ENCODE results near the gene ZACN.
A peak's percentile ranks its signal among the peaks of the same experiment; 100 is the strongest.

Gene ZACN

GRCh38 chr17:76051561-76051960 lies 27.4 kb upstream of the ZACN start:
- no peak for TF ChIP-seq RAD21 (IDR thresholded peaks at IDR 0.05; ENCODE audit: low read depth)
- no peak for TF ChIP-seq TEAD4 (IDR thresholded peaks at IDR 0.05)
- no peak for TF ChIP-seq ZBTB7A (IDR thresholded peaks at IDR 0.05; ENCODE audit: low read depth)
- TF ChIP-seq FOXM1 (IDR thresholded peaks at IDR 0.05; ENCODE audit: borderline replicate concordance, low read depth), result no peak
- no peak for TF ChIP-seq CREB1 (IDR thresholded peaks at IDR 0.05; ENCODE audit: low read depth)
- TF ChIP-seq TCF12 (IDR thresholded peaks at IDR 0.05; ENCODE audit: low read depth), result no peak
- TF ChIP-seq USF1 (IDR thresholded peaks at IDR 0.05), result no peak
- TF ChIP-seq REST (IDR thresholded peaks at IDR 0.05; ENCODE audit: low read depth), result no peak
- no peak for TF ChIP-seq YY1 (IDR thresholded peaks at IDR 0.05; ENCODE audit: low read depth)
- TF ChIP-seq MAX (IDR thresholded peaks at IDR 0.05), result no peak
- TF ChIP-seq NFIC (IDR thresholded peaks at IDR 0.05), result no peak
- TF ChIP-seq CEBPB (IDR thresholded peaks at IDR 0.05), result no peak
- no peak for TF ChIP-seq TAF1 (IDR thresholded peaks at IDR 0.05; ENCODE audit: low read depth)

GRCh38 chr17:76053246-76054111 lies 25.5 kb upstream of the ZACN start:
- TF ChIP-seq CREB1 (IDR thresholded peaks at IDR 0.05; ENCODE audit: low read depth) (no peak), EP300 (IDR thresholded peaks at IDR 0.05; ENCODE audit: borderline replicate concordance) (no peak), NFIC (IDR thresholded peaks at IDR 0.05) (no peak), ZBTB7A (IDR thresholded peaks at IDR 0.05; ENCODE audit: low read depth) (no peak), FOXM1 (IDR thresholded peaks at IDR 0.05; ENCODE audit: borderline replicate concordance, low read depth) (no peak), USF1 (IDR thresholded peaks at IDR 0.05) (no peak), TCF12 (IDR thresholded peaks at IDR 0.05; ENCODE audit: low read depth) (no peak), MAX (IDR thresholded peaks at IDR 0.05) (no peak), RAD21 (IDR thresholded peaks at IDR 0.05; ENCODE audit: low read depth) (no peak)

GRCh38 chr17:76054112-76054476 lies 24.9 kb upstream of the ZACN start:
- TF ChIP-seq MAX (IDR thresholded peaks at IDR 0.05), result 0 out of 2 replicates have a peak, but pooled peaks have one; percentile 20
- peak; percentile 56 for TF ChIP-seq TEAD4 (IDR thresholded peaks at IDR 0.05)
- no peak for TF ChIP-seq CEBPB (IDR thresholded peaks at IDR 0.05)
- no peak for TF ChIP-seq YY1 (IDR thresholded peaks at IDR 0.05; ENCODE audit: low read depth)
- no peak for TF ChIP-seq TAF1 (IDR thresholded peaks at IDR 0.05; ENCODE audit: low read depth)
- no peak for TF ChIP-seq NFIC (IDR thresholded peaks at IDR 0.05)
- TF ChIP-seq CREB1 (IDR thresholded peaks at IDR 0.05; ENCODE audit: low read depth), result no peak
- TF ChIP-seq EP300 (IDR thresholded peaks at IDR 0.05; ENCODE audit: borderline replicate concordance), result no peak
- no peak for TF ChIP-seq FOXM1 (IDR thresholded peaks at IDR 0.05; ENCODE audit: borderline replicate concordance, low read depth)
- no peak for TF ChIP-seq EGR1 (IDR thresholded peaks at IDR 0.05)
- no peak for TF ChIP-seq ZBTB7A (IDR thresholded peaks at IDR 0.05; ENCODE audit: low read depth)
- no peak for TF ChIP-seq USF1 (IDR thresholded peaks at IDR 0.05)

GRCh38 chr17:76056882-76057281 lies 22.1 kb upstream of the ZACN start:
- TF ChIP-seq MAX (IDR thresholded peaks at IDR 0.05) (no peak), EP300 (IDR thresholded peaks at IDR 0.05; ENCODE audit: borderline replicate concordance) (no peak), CREB1 (IDR thresholded peaks at IDR 0.05; ENCODE audit: low read depth) (no peak), YY1 (IDR thresholded peaks at IDR 0.05; ENCODE audit: low read depth) (no peak), CEBPB (IDR thresholded peaks at IDR 0.05) (no peak), TEAD4 (IDR thresholded peaks at IDR 0.05) (no peak)

- no peak for TF ChIP-seq NFIC (IDR thresholded peaks at IDR 0.05)
- TF ChIP-seq CREB1 (IDR thresholded peaks at IDR 0.05; ENCODE audit: low read depth), result no peak
- no peak for TF ChIP-seq YY1 (IDR thresholded peaks at IDR 0.05; ENCODE audit: low read depth)
- no peak for TF ChIP-seq USF1 (IDR thresholded peaks at IDR 0.05)
- TF ChIP-seq RAD21 (IDR thresholded peaks at IDR 0.05; ENCODE audit: low read depth), result no peak
- TF ChIP-seq TAF1 (IDR thresholded peaks at IDR 0.05; ENCODE audit: low read depth), result no peak
- no peak for TF ChIP-seq ZBTB7A (IDR thresholded peaks at IDR 0.05; ENCODE audit: low read depth)
- TF ChIP-seq FOXM1 (IDR thresholded peaks at IDR 0.05; ENCODE audit: borderline replicate concordance, low read depth), result no peak
- TF ChIP-seq EGR1 (IDR thresholded peaks at IDR 0.05), result no peak
- no peak for TF ChIP-seq MAX (IDR thresholded peaks at IDR 0.05)
- no peak for TF ChIP-seq TEAD4 (IDR thresholded peaks at IDR 0.05)
- TF ChIP-seq EP300 (IDR thresholded peaks at IDR 0.05; ENCODE audit: borderline replicate concordance), result no peak
- TF ChIP-seq TCF12 (IDR thresholded peaks at IDR 0.05; ENCODE audit: low read depth), result no peak
- no peak for TF ChIP-seq REST (IDR thresholded peaks at IDR 0.05; ENCODE audit: low read depth)
- no peak for TF ChIP-seq CEBPB (IDR thresholded peaks at IDR 0.05)
Observed at GRCh38 chr17:76063875-76064546, 15.0 kb upstream of the ZACN start.
